Mesendoderm (in vitro differentiated cells): ENCODE results near the gene TRAK1.

Source experiments
- DNase-seq: peaks from one replicate; pipeline ENCODE4 v3.0.0; 2013
- H2AK5ac ChIP-seq: 2 replicates; pipeline ENCODE4 v1.6.1; 2013; ENCODE audit warnings: low read length, inconsistent platforms
- H2BK120ac ChIP-seq: 2 replicates; pipeline ENCODE4 v1.6.1; 2013; ENCODE audit warnings: low read depth, mild to moderate bottlenecking, low read length, moderate library complexity, mixed read lengths
- H2BK15ac ChIP-seq: replicated peaks from 2 replicates; pipeline ENCODE4 v1.6.1; 2013; ENCODE audit warnings: low read depth, mild to moderate bottlenecking, moderate library complexity
- H2BK5ac ChIP-seq: 2 replicates; pipeline ENCODE4 v1.6.1; 2013; ENCODE audit warnings: low read length, inconsistent platforms
- H3K18ac ChIP-seq: 2 replicates; pipeline ENCODE4 v1.6.1; 2013; ENCODE audit warnings: mild to moderate bottlenecking, low read length, mixed read lengths
- H3K23ac ChIP-seq: one replicate; pipeline ENCODE4 v1.6.1; 2013; ENCODE audit warnings: low read length
- H3K27ac ChIP-seq: 2 replicates; pipeline ENCODE4 v1.5.1; 2013; ENCODE audit warnings: low read depth, mild to moderate bottlenecking, inconsistent platforms, low read length, moderate library complexity
- H3K27me3 ChIP-seq: 2 replicates; pipeline ENCODE4 v1.6.1; 2013; ENCODE audit warnings: low read length, control low read depth, mild to moderate bottlenecking, inconsistent platforms; ENCODE audit not compliant: insufficient read depth, poor library complexity
- H3K36me3 ChIP-seq: 2 replicates; pipeline ENCODE4 v1.6.1; 2013; ENCODE audit warnings: low read length, inconsistent platforms; ENCODE audit not compliant: control insufficient read depth, insufficient read depth
- H3K4ac ChIP-seq: one replicate; pipeline ENCODE4 v1.6.1; 2013; ENCODE audit warnings: low read depth, mild to moderate bottlenecking, low read length, moderate library complexity
- H3K4me1 ChIP-seq: 2 replicates; pipeline ENCODE4 v1.6.1; 2013; ENCODE audit warnings: low read depth, low read length, inconsistent platforms; ENCODE audit not compliant: control insufficient read depth
- H3K4me2 ChIP-seq: 2 replicates; pipeline ENCODE4 v1.6.1; 2013; ENCODE audit warnings: low read length
- H3K4me3 ChIP-seq: 2 replicates; pipeline ENCODE4 v1.5.1; 2013; ENCODE audit warnings: mild to moderate bottlenecking, low read length
- H3K56ac ChIP-seq: one replicate; pipeline ENCODE4 v1.6.1; 2013; ENCODE audit warnings: low read length
- H3K79me1 ChIP-seq: 2 replicates; pipeline ENCODE4 v1.6.1; 2013; ENCODE audit warnings: low read length, inconsistent platforms
- H3K79me2 ChIP-seq: 2 replicates; pipeline ENCODE4 v1.6.1; 2013; ENCODE audit warnings: mild to moderate bottlenecking, low read length; ENCODE audit not compliant: control insufficient read depth, insufficient read depth
- H3K9ac ChIP-seq: 2 replicates; pipeline ENCODE4 v1.6.1; 2013; ENCODE audit warnings: low read length, inconsistent platforms
- H4K5ac ChIP-seq: one replicate; pipeline ENCODE4 v1.6.1; 2013; ENCODE audit warnings: low read length
- H4K8ac ChIP-seq: one replicate; pipeline ENCODE4 v1.6.1; 2013; ENCODE audit warnings: low read depth, mild to moderate bottlenecking, control low read depth, low read length, moderate library complexity
- whole genome bisulfite sequencing: extraction: QIAGEN DNeasy Blood & Tissue Kit; methylation state at CpG from one replicate; pipeline ENCODE4 v1.1.7; 2013; ENCODE audit warnings: low lambda C conversion rate, missing lambda C conversion rate; ENCODE audit not compliant: insufficient coverage; ENCODE audit errors: extremely low coverage; 5-methylcytosine and 5-hydroxymethylcytosine counted together

TRAK1 gene

GRCh38 chr3:42172047-42172654 is 81.0 kb downstream of the TRAK1 start:
- no peak overlapping the region for H2BK120ac ChIP-seq
- peaks cover 9% of the 10 kb centered on the region for H3K79me2 ChIP-seq
- no peak overlapping the region for H3K4ac ChIP-seq
- no peak overlapping the region for H2BK5ac ChIP-seq
- H3K4me3 ChIP-seq: no peak overlapping the region
- H3K27ac ChIP-seq: no peak overlapping the region
- H3K4me2 ChIP-seq: no peak overlapping the region
- DNase-seq: no peak
- no peak overlapping the region for H4K5ac ChIP-seq
- no peaks in the 10 kb centered on the region for H3K36me3 ChIP-seq
- H3K23ac ChIP-seq: no peak overlapping the region
- no peak overlapping the region for H4K8ac ChIP-seq
- H3K18ac ChIP-seq: no peak overlapping the region
- no peak overlapping the region for H3K9ac ChIP-seq
- peaks cover 10% of the 10 kb centered on the region for H3K79me1 ChIP-seq
- no peaks in the 10 kb centered on the region for H3K4me1 ChIP-seq
- no peak overlapping the region for H3K56ac ChIP-seq
- WGBS: no CpG with 5 or more reads among the region's 3 CpGs
- no peak overlapping the region for H2BK15ac ChIP-seq
- no peaks in the 10 kb centered on the region for H3K27me3 ChIP-seq
- no peak overlapping the region for H2AK5ac ChIP-seq

GRCh38 chr3:42173307-42173706 is 82.2 kb downstream of the TRAK1 start:
- H3K36me3 ChIP-seq: no peaks in the 10 kb centered on the region
- H2BK15ac ChIP-seq: no peak overlapping the region
- no peak overlapping the region for H3K23ac ChIP-seq
- peaks cover 11% of the 10 kb centered on the region for H3K79me1 ChIP-seq
- H3K9ac ChIP-seq: no peak overlapping the region
- no peaks in the 10 kb centered on the region for H3K4me1 ChIP-seq
- no peak overlapping the region for H2BK5ac ChIP-seq
- H3K4ac ChIP-seq: no peak overlapping the region
- no peak for DNase-seq
- no peak overlapping the region for H2AK5ac ChIP-seq
- H3K4me3 ChIP-seq: no peak overlapping the region
- H3K4me2 ChIP-seq: no peak overlapping the region
- no peak overlapping the region for H3K56ac ChIP-seq
- H3K27me3 ChIP-seq: no peaks in the 10 kb centered on the region
- no CpG with 5 or more reads among the region's 6 CpGs for WGBS
- H3K18ac ChIP-seq: no peak overlapping the region
- H4K8ac ChIP-seq: no peak overlapping the region
- no peak overlapping the region for H2BK120ac ChIP-seq
- no peak overlapping the region for H4K5ac ChIP-seq
- no peak overlapping the region for H3K27ac ChIP-seq
- H3K79me2 ChIP-seq: peaks cover 9% of the 10 kb centered on the region

GRCh38 chr3:42174679-42175385 is 83.7 kb downstream of the TRAK1 start:
- Histone ChIP-seq H3K4me1 (no peaks in the 10 kb centered on the region), H3K27ac (no peak overlapping the region), H2BK15ac (no peak overlapping the region), H3K23ac (no peak overlapping the region), H3K18ac (no peak overlapping the region), H2AK5ac (no peak overlapping the region), H3K79me2 (peaks cover 9% of the 10 kb centered on the region), H3K9ac (no peak overlapping the region), H3K27me3 (no peaks in the 10 kb centered on the region), H3K4me3 (no peak overlapping the region), H2BK120ac (no peak overlapping the region), H3K4me2 (no peak overlapping the region), H3K56ac (no peak overlapping the region), H3K4ac (no peak overlapping the region), H4K8ac (no peak overlapping the region), H4K5ac (no peak overlapping the region), H3K79me1 (peaks cover 9% of the 10 kb centered on the region), H3K36me3 (no peaks in the 10 kb centered on the region), H2BK5ac (no peak overlapping the region)
- DNase-seq: no peak
- WGBS: no CpG with 5 or more reads among the region's 10 CpGs

GRCh38 chr3:42175386-42176240 is 84.5 kb downstream of the TRAK1 start:
- H3K27ac ChIP-seq: no peak overlapping the region
- H3K9ac ChIP-seq: no peak overlapping the region
- peaks cover 9% of the 10 kb centered on the region for H3K79me2 ChIP-seq
- no CpG with 5 or more reads among the region's 9 CpGs for WGBS
- H3K18ac ChIP-seq: no peak overlapping the region
- H3K56ac ChIP-seq: no peak overlapping the region
- no peaks in the 10 kb centered on the region for H3K36me3 ChIP-seq
- no peak overlapping the region for H2AK5ac ChIP-seq
- no peak overlapping the region for H3K4me3 ChIP-seq
- peaks cover 8% of the 10 kb centered on the region for H3K79me1 ChIP-seq
- no peak overlapping the region for H2BK5ac ChIP-seq
- no peak overlapping the region for H3K4ac ChIP-seq
- no peak overlapping the region for H3K4me2 ChIP-seq
- no peak overlapping the region for H3K23ac ChIP-seq
- no peak overlapping the region for H4K5ac ChIP-seq
- no peaks in the 10 kb centered on the region for H3K4me1 ChIP-seq
- no peak overlapping the region for H2BK120ac ChIP-seq
- H3K27me3 ChIP-seq: no peaks in the 10 kb centered on the region
- H4K8ac ChIP-seq: no peak overlapping the region
- H2BK15ac ChIP-seq: no peak overlapping the region
- no peak for DNase-seq

GRCh38 chr3:42176242-42177034 is 85.3 kb downstream of the TRAK1 start:
- no peak overlapping the region for H3K27ac ChIP-seq
- no peak overlapping the region for H4K8ac ChIP-seq
- no peak overlapping the region for H3K56ac ChIP-seq
- H2AK5ac ChIP-seq: no peak overlapping the region
- no peak overlapping the region for H2BK120ac ChIP-seq
- peaks cover 9% of the 10 kb centered on the region for H3K79me1 ChIP-seq
- H3K79me2 ChIP-seq: peaks cover 9% of the 10 kb centered on the region
- no peaks in the 10 kb centered on the region for H3K27me3 ChIP-seq
- H3K4ac ChIP-seq: no peak overlapping the region
- no peak for DNase-seq
- H3K4me2 ChIP-seq: no peak overlapping the region
- H3K4me1 ChIP-seq: no peaks in the 10 kb centered on the region
- no peaks in the 10 kb centered on the region for H3K36me3 ChIP-seq
- no peak overlapping the region for H2BK5ac ChIP-seq
- WGBS: no CpG with 5 or more reads among the region's 7 CpGs
- no peak overlapping the region for H3K23ac ChIP-seq
- H3K4me3 ChIP-seq: no peak overlapping the region
- H3K9ac ChIP-seq: no peak overlapping the region
- no peak overlapping the region for H4K5ac ChIP-seq
- H3K18ac ChIP-seq: no peak overlapping the region
- no peak overlapping the region for H2BK15ac ChIP-seq
